Uterus (tissue), 4 donors: ENCODE data around the gene TRAT1. TPM values are rescaled to one million over a fixed set of nuclear protein-coding genes. Genes with fewer than 3 reads are reported as not detected.

Experiments used
- DNase-seq, 2 donors: peaks; one replicate each; pipeline ENCODE4 v3.0.0-alpha.2; 2019 to 2020
- H3K27ac ChIP-seq, 2 donors: fragments of 200-600 bp; sonication (generic); 1 replicate in 1 of 2; 2 replicates in 1 of 2; pipeline ENCODE4 v1.5.1; 2016 to 2018
- H3K27me3 ChIP-seq, 2 donors: fragments of 200-600 bp; sonication (generic); one replicate each; pipeline ENCODE4 v1.5.1; 2018 to 2019; ENCODE audit warnings: control low read depth in 1 of 2
- H3K36me3 ChIP-seq, 2 donors: fragments of 200-600 bp; sonication (generic); one replicate each; pipeline ENCODE4 v1.5.1; 2019; ENCODE audit warnings: control low read depth in 1 of 2
- H3K4me1 ChIP-seq, 2 donors: fragments of 200-600 bp; sonication (generic); one replicate each; pipeline ENCODE4 v1.5.1; 2018 to 2019; ENCODE audit warnings: control low read depth in 1 of 2
- H3K4me3 ChIP-seq, 2 donors: fragments of 200-600 bp; sonication (generic); 1 replicate in 1 of 2; 2 replicates in 1 of 2; pipeline ENCODE4 v1.5.1; 2018 to 2019; ENCODE audit warnings: mild to moderate bottlenecking in 1 of 2
- H3K9me3 ChIP-seq, 2 donors: fragments of 200-600 bp; sonication (generic); one replicate each; pipeline ENCODE4 v1.5.1; 2019; ENCODE audit warnings: control low read depth in 1 of 2
- POLR2A ChIP-seq, 2 donors: fragments of 450-650 bp; IDR thresholded peaks; one replicate each; pipeline ENCODE4 v1.6.1; 2016; ENCODE audit warnings: antibody characterized with exemption in 2 of 2, mild to moderate bottlenecking in 1 of 2, moderate library complexity in 1 of 2
- intact Hi-C: fragments of 100-400 bp; cut with DNase I; formaldehyde crosslinking; loops from one replicate; pipeline ENCODE4 v1.15.1; 2023; ENCODE audit warnings: low total_unique reads
- total RNA-seq, 4 donors: library from RNA; depleted of rRNA in 3 of 4; stranded (reverse); fragments of >200 nt in 3 of 4; gene quantifications; one replicate each; pipeline versions ENCODE4 v1.1.0 to v1.2.4, GENCODE V29; 2014 to 2023
- TF ChIP-seq, protein P1 (sequence below), 4 experiments: fragments of 200-600 bp in 2 of 4; fragments of 450-650 bp in 2 of 4; sonication (generic) in 2 of 4; IDR thresholded peaks; one replicate each; pipeline ENCODE4 v1.5.1; 2016 to 2019; ENCODE audit warnings: antibody characterized with exemption in 4 of 4, mild to moderate bottlenecking in 2 of 4, moderate library complexity in 1 of 4
- donor health status: DM: yes; HTN: yes; CAD: no.

Gene TRAT1
- total RNA-seq, 4 donors from 2014 or later = 0.26 to 3.5 (median 0.35) TPM; not detected in 1

DNA sequence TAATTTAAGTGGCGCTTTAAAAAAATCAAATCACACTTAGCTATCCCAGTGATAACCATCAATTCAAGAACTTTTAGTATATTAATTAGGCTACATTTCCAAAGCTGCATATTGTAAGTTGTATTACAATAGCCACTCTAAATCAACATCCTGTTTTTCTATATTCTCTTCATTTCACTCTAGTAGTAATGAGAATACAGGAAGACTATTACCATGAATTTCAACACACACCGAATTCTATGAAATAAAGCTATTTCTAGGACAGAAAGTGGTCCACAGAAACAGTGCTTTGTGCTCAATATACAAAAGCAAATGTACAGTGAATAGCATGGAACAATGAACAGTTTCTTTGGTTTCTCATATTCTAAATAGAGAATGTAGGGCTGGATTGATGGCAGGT is 24.6 kb downstream of the TRAT1 start:
- H3K27me3 ChIP-seq = no peaks in the 10 kb centered on the region
- intact Hi-C loops = no loop called here
- no peaks in the 10 kb centered on the region for H3K4me1 ChIP-seq
- no peaks in the 10 kb centered on the region for H3K9me3 ChIP-seq
- no peak for DNase-seq
- no peak overlapping the region for H3K27ac ChIP-seq
- H3K36me3 ChIP-seq = no peaks in the 10 kb centered on the region
- H3K4me3 ChIP-seq = no peak overlapping the region
- TF ChIP-seq, protein P1, sequence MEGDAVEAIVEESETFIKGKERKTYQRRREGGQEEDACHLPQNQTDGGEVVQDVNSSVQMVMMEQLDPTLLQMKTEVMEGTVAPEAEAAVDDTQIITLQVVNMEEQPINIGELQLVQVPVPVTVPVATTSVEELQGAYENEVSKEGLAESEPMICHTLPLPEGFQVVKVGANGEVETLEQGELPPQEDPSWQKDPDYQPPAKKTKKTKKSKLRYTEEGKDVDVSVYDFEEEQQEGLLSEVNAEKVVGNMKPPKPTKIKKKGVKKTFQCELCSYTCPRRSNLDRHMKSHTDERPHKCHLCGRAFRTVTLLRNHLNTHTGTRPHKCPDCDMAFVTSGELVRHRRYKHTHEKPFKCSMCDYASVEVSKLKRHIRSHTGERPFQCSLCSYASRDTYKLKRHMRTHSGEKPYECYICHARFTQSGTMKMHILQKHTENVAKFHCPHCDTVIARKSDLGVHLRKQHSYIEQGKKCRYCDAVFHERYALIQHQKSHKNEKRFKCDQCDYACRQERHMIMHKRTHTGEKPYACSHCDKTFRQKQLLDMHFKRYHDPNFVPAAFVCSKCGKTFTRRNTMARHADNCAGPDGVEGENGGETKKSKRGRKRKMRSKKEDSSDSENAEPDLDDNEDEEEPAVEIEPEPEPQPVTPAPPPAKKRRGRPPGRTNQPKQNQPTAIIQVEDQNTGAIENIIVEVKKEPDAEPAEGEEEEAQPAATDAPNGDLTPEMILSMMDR (IDR thresholded peaks at IDR 0.05) = no peak
- no peak for TF ChIP-seq POLR2A (IDR thresholded peaks at IDR 0.05)

DNA sequence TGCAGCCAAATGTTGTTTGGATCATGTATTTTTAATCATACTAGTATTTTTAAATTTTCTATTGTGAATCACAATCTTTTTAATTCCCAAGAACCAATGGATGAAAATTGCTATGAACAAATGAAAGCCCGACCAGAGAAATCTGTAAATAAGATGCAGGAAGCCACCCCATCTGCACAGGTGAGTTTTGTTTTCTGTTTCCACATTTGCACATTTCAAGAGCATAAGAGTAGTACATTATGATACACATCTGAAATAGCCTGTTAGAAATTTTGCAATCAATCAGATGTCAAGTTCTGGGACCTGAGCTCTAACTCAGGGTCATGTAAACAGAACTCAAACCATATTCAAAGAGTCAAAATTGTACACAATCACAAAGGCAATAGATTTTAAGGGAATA is 26.5 kb downstream of the TRAT1 start:
- intact Hi-C loops = no loop called here
- no peaks in the 10 kb centered on the region for H3K27me3 ChIP-seq
- H3K4me3 ChIP-seq = no peak overlapping the region
- TF ChIP-seq POLR2A (IDR thresholded peaks at IDR 0.05) = no peak
- TF ChIP-seq, protein P1 (IDR thresholded peaks at IDR 0.05) = no peak
- no peak for DNase-seq
- no peaks in the 10 kb centered on the region for H3K4me1 ChIP-seq
- H3K9me3 ChIP-seq = no peaks in the 10 kb centered on the region
- no peak overlapping the region for H3K27ac ChIP-seq
- H3K36me3 ChIP-seq = no peaks in the 10 kb centered on the region

DNA sequence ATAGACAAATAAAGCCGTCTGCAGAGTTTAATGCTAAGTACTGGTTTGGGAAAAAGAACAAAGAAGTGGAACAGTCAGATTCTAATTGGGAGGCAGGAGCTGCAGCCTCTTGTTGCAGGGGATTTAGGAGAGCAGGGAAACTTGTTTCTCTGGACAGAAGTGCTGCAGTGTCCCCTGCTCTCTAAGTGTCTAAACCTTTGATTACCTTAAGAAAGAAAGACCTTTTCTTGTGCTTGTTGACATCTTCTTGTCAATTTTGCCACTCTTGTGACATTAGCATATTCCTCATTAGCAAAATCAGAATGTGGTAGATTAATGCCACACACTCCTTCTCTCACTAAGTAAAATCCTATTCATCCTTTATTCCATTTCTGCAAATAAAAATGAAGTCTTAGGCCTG is 38.8 kb downstream of the TRAT1 start:
- Histone ChIP-seq H3K36me3 (no peaks in the 10 kb centered on the region), H3K4me1 (no peaks in the 10 kb centered on the region), H3K4me3 (no peak overlapping the region), H3K27me3 (no peaks in the 10 kb centered on the region), H3K9me3 (no peaks in the 10 kb centered on the region), H3K27ac (no peak overlapping the region)
- TF ChIP-seq POLR2A (IDR thresholded peaks at IDR 0.05) = no peak
- TF ChIP-seq, protein P1 (IDR thresholded peaks at IDR 0.05) = no peak
- intact Hi-C loops = no loop called here
- DNase-seq = no peak

DNA sequence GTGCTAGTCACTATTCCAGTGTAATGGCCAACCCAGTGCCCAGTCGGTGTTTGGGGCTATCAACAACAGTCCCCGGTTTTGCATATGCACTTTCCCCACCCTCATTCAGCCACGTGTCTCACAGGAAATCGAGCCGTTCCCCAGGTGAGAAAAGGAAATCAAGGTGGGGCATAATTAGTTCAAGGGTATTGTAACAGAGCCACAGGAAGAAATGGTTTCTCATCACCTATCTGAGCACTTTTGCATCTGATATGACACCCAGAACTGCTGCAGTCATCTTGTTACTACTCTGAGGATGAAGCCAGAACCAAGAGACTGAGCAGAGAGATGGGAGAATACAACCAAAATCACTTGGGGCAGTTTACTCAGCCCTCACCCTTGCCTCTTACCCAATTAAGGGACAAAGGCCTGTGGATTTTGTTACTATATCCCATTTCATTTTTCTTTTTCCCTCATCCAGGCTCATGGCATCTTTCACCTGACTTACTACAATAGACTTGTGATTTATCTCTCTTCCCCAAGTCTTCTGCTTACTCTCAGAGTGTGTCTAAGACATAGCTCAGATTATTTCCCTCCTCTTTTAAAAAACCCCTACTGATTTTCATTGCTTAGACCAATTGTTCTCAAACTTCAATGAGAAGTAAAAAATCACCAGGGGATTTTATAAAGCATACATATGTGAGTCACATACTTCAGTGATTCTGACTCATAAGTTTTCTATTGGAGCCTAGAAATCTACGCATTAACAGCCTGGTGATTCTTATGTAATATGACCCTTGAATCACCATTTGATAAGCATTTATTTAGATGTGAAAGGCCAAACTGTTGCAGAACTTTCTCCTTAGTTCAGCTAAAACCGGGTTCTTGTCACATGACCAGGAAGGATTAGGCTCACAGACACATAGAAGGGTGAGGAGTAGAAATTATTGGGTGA is 40.5 kb downstream of the TRAT1 start:
- H3K36me3 ChIP-seq = no peaks in the 10 kb centered on the region
- H3K27ac ChIP-seq = no peak overlapping the region
- no peaks in the 10 kb centered on the region for H3K4me1 ChIP-seq
- intact Hi-C loops = no loop called here
- H3K4me3 ChIP-seq = no peak overlapping the region
- no peaks in the 10 kb centered on the region for H3K9me3 ChIP-seq
- no peaks in the 10 kb centered on the region for H3K27me3 ChIP-seq
- TF ChIP-seq, protein P1 (IDR thresholded peaks at IDR 0.05) = no peak
- TF ChIP-seq POLR2A (IDR thresholded peaks at IDR 0.05) = no peak
- no peak for DNase-seq

DNA sequence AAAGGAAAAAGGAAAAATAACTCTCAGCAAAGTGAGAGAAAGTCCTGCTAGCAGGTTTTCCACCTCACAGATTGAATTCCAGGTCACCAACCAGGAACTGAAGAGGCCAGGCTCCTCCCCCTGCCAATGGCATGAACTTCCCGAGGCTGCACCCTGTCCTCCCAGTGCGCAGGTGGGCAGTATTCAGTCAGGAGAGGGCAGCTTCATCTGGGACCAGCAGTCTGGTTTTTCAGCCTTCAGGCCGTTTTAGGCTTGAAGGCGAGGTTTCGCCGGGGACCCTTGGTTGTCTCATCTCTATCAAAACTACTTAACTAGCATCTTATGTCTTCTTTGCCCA is 41.2 kb downstream of the TRAT1 start:
- DNase-seq = no peak
- H3K4me1 ChIP-seq = no peaks in the 10 kb centered on the region
- no peak overlapping the region for H3K4me3 ChIP-seq
- no peaks in the 10 kb centered on the region for H3K9me3 ChIP-seq
- TF ChIP-seq, protein P1 (IDR thresholded peaks at IDR 0.05) = no peak
- no peak for TF ChIP-seq POLR2A (IDR thresholded peaks at IDR 0.05)
- no peak overlapping the region for H3K27ac ChIP-seq
- no peaks in the 10 kb centered on the region for H3K27me3 ChIP-seq
- H3K36me3 ChIP-seq = no peaks in the 10 kb centered on the region
- intact Hi-C loops = no loop called here
